Measurements from ENCODE around the gene MAN2C1. TPM values are rescaled to one million over a fixed set of nuclear protein-coding genes. Genes with fewer than 3 reads are reported as not detected.
"Not testable (repeated sequence)": the region's sequence is repeated elsewhere in the genome, so short reads cannot be mapped to it uniquely, and the experiment has no call there.

MAN2C1 gene
- total RNA-seq, 1 donor = 123 TPM

- peak; percentile 96 for DNase-seq (ENCODE audit: low read depth)
- no peak for TF ChIP-seq CTCF (IDR thresholded peaks at IDR 0.05; ENCODE audit: insufficient read depth, low read depth, low read length)
- H3K4me3 ChIP-seq (ENCODE audit: low read depth, low read length) = peak within 1 kb of the TSS; percentile 90
These were observed 32.6 kb downstream of the MAN2C1 start, which contains the start of gene COMMD4 for GRCh38 chr15:75335705-75336355. Gene COMMD4 (plus strand): TSS chr15:75336063. CDS start chr15:75336090, 27 bp downstream.

GRCh38 chr15:75335313-75335704 lies 33.1 kb downstream of the MAN2C1 start:
- no peak for DNase-seq (ENCODE audit: low read depth)
- peak overlapping the region; percentile 90 for H3K4me3 ChIP-seq (ENCODE audit: low read depth, low read length)
- no peak for TF ChIP-seq CTCF (IDR thresholded peaks at IDR 0.05; ENCODE audit: insufficient read depth, low read depth, low read length)

GRCh38 chr15:75333654-75334419 lies 34.6 kb downstream of the MAN2C1 start:
- not testable (repeated sequence) for H3K4me3 ChIP-seq (ENCODE audit: low read depth, low read length); DNase-seq (ENCODE audit: low read depth)

GRCh38 chr15:75332093-75332492 lies 36.3 kb downstream of the MAN2C1 start:
- H3K4me3 ChIP-seq (ENCODE audit: low read depth, low read length); DNase-seq (ENCODE audit: low read depth): not testable (repeated sequence)

GRCh38 chr15:75329571-75329970 lies 38.8 kb downstream of the MAN2C1 start:
- no peak for DNase-seq (ENCODE audit: low read depth)
- no peak overlapping the region for H3K4me3 ChIP-seq (ENCODE audit: low read depth, low read length)
- TF ChIP-seq CTCF (IDR thresholded peaks at IDR 0.05; ENCODE audit: insufficient read depth, low read depth, low read length) = no peak

- no peak for DNase-seq (ENCODE audit: low read depth)
- no peak overlapping the region for H3K4me3 ChIP-seq (ENCODE audit: low read depth, low read length)
- TF ChIP-seq CTCF (IDR thresholded peaks at IDR 0.05; ENCODE audit: insufficient read depth, low read depth, low read length) = no peak
These were observed 39.7 kb downstream of the MAN2C1 start for GRCh38 chr15:75328493-75329314.

GRCh38 chr15:75327491-75327890 lies 40.9 kb downstream of the MAN2C1 start:
- no peak for TF ChIP-seq CTCF (IDR thresholded peaks at IDR 0.05; ENCODE audit: insufficient read depth, low read depth, low read length)
- DNase-seq (ENCODE audit: low read depth) = no peak
- H3K4me3 ChIP-seq (ENCODE audit: low read depth, low read length) = no peak overlapping the region

Data from fibroblast of villous mesenchyme (primary cell).